Measurements from ENCODE around the gene RGSL1.

DNA sequence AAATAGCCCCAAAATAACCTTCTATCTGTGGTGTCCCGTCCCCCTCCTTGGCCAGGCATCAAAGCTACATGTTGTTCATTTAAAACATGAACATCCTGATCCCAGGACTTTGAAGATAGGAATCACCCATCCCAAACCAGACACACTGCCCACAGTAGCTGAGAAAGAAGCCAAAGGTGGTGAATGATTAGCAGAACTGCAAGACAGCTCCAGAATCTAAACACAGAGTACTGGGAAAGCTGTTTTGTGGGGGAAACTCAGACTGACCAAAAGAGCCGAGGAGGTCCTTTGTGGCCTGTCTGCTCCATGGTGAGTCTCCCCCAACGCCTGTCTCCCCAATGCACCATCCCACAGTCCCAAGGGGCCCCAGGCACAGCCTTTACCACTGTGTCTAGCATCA, 42.2 kb upstream of the RGSL1 start:
- TF ChIP-seq POLR2A (IDR thresholded peaks at IDR 0.05; ENCODE audit: low read depth, low read length) (no peak), POLR2AphosphoS5 (IDR thresholded peaks at IDR 0.05; ENCODE audit: low read depth, low read length) (no peak), TAF1 (IDR thresholded peaks at IDR 0.05; ENCODE audit: low read depth, low read length) (no peak), PAX5 (IDR thresholded peaks at IDR 0.05; ENCODE audit: insufficient read depth, low read length, severe bottlenecking) (no peak), POU2F2 (IDR thresholded peaks at IDR 0.05; ENCODE audit: low read depth, low read length) (no peak)
